Measurements from ENCODE around the gene FAM163B.

- no peak for TF ChIP-seq CTCF (IDR thresholded peaks at IDR 0.05)
- no peak for TF ChIP-seq POLR2A (IDR thresholded peaks at IDR 0.05)
Observed at GRCh38 chr9:133629221-133630110, 20.3 kb upstream of the FAM163B start.

Measured in thyroid gland (tissue), 4 donors.